Erythroblast (primary cell): ENCODE results near the gene PET100.

ENCODE experiments used
- DNase-seq, 2 experiments: peaks; one replicate each; lab custom pipeline; 2025; lab: John Stamatoyannopoulos, UW
- GATA1 ChIP-seq: IDR thresholded peaks from 2 replicates; pipeline ENCODE4 v1.6.1; 2011; ENCODE audit warnings: low read depth, mild to moderate bottlenecking, control low read depth, low read length, moderate library complexity
- POLR2A ChIP-seq: IDR thresholded peaks from 2 replicates; pipeline ENCODE4 v1.6.1; 2011; ENCODE audit warnings: mild to moderate bottlenecking, low read length

PET100 gene

DNA sequence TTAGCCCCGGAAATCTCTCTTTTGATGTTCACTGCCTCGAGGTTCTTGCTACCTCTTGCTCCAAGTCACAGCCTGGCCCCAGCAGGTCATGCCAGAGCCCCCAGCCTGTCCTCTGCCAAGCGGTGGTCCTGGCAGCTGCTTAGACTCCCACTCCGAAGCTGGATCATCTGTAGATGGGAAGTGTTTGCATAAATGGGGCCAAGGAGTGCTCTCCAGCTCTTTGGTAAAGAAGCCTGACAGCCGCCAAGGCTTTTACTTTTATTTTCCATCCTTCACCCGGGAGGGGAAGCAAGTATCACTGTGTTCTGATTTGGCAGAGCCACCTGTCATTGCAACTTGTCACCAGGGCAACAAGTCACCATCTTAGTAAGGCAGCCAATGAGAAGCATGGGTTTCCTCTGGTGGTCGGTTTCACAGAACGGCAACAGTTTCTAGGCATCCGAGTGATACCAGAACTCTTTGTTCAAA, 28.7 kb downstream of the PET100 start:
- TF ChIP-seq GATA1 (no peak), POLR2A (no peak)
- no peak for DNase-seq

DNA sequence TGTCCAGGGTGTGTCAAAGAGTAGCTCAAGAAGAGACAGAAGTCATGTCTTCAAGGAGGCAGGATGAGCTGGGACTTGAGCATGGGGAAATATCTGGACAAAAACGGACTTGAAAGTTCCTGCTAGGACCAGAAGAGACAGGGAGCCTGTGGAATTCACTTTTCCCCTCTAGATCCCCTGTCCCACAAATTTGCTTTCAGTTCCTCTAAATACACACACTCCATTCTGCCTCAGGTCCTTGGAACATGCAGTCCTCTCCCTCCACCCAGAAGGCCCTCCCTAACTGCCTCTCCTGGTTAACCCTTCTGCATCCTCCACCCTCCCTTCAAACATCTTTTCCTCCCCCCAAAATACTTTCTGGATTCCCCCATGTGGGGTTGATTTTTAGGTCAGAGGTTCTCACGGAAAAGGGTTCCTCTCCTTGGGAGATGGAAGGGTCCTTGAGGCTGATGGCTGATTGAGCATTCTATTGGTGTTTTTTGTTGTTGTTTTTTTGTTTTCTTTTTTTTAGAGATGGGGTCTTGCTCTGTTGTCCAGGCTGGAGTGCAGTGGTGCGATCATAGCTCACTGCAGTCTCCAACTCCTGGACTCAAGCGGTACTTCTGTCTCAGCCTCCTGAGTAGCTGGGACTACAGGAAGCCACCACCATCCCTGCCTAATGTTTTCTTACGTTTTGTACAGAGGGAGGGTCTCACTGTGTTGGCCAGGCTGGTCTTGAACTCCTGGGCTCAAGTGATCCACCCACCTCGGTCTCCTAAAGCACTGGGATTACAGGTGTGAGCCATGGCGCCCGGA, 32.3 kb downstream of the PET100 start:
- DNase-seq: no peak
- no peak for TF ChIP-seq GATA1
- no peak for TF ChIP-seq POLR2A

DNA sequence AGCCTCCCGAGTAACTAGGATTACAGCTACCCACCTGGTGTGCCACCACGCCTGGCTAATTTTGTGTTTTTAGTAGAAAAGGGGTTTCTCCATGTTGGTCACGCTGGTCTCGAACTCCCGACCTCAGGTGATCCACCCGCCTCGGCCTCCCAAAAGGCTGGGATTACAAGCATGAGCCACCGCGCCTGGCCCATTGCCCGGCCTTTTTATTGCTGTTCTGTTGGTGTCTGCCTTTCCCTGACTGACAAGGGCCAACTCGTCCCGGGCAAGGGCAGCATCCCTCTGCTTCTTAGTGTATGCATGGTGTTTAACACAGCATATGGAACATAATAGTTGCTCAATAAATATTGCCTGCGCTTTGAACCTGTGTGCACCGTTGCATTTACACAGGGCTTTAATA, 33.1 kb downstream of the PET100 start:
- TF ChIP-seq POLR2A: no peak
- TF ChIP-seq GATA1: no peak
- DNase-seq: no peak

DNA sequence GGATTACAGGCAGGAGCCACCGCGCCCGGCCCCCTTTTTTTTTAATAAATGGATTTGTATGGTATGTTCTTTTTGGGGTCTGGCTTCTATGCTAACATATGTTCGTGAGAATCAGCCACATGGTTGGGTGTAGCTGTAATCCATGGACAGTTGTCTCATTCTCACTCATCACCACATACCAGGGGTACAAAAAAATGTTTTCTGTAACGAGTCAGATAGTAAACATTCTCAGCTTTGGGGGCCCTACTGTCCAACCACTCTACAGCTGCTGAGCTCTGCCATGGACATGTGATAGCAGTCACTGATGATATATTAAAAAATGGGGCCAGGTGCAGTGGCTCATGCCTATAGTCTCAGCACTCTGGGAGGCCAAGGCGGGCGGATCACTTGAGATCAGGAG, 34.1 kb downstream of the PET100 start:
- no peak for DNase-seq
- TF ChIP-seq GATA1 (no peak), POLR2A (no peak)

DNA sequence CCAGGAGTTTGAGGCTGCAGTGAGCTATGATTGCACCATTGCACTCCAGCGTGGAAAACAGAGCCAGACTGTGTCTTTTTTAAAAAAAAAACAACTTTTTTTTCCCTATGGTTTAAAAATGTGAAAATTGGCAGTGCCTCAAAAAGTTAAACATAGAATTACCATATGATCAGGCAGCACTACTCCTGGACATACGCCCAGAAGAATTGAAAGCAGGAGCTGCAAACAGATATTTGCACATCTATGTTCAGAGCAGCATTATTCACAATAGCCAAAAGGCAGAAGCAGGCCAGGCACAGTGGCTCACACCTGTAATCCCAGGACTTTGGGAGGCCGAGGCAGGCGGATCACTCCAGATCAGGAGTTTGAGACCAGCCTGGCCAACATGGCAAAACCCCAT, 35.5 kb downstream of the PET100 start:
- no peak for DNase-seq
- no peak for TF ChIP-seq POLR2A
- TF ChIP-seq GATA1: no peak

- no peak for DNase-seq
- no peak for TF ChIP-seq GATA1
- TF ChIP-seq POLR2A: no peak
Observed at GRCh38 chr19:7668842-7669241, 39.2 kb downstream of the PET100 start, which contains the start of gene RETN. Gene RETN, plus strand, starts transcription at chr19:7669049. Its CDS starts 278 bp downstream, at chr19:7669327.

DNA sequence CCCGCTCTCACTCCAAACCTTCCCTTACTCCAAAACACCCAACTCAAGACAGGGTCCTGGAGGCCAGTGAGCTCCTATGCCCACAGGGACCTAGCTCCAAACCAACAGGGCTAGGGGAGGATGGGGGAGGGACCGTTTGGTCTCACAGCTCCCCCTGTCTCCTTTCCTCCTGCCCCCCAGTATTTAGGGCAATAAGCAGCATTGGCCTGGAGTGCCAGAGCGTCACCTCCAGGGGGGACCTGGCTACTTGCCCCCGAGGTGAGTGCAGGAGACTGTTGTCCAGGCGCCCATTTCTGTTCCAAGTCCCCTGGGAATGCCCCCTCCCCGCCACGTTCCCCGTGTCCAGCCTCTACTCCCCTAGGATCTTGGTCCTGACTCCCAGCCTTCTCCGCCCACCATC, 40.0 kb downstream of the PET100 start:
- DNase-seq: no peak

DNA sequence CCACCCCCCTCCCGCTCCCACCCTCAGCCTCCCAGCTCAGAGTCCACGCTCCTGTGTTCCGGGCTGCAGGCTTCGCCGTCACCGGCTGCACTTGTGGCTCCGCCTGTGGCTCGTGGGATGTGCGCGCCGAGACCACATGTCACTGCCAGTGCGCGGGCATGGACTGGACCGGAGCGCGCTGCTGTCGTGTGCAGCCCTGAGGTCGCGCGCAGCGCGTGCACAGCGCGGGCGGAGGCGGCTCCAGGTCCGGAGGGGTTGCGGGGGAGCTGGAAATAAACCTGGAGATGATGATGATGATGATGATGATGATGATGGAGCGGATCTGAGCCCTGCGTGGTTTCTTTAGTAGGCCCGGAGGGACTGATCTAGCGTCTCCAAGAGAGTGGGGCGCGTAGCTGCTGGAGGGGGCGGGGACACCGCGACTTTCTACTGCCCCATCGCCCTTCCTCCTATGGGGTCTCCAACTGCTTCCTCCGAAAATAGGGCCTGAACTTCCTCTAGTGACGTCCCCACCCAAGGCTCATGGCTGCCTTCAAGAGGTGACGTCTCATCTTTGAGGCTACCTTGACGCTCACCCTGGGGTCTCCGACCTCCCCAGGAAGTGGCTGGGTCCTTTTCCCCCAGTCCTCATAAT, 40.7 kb downstream of the PET100 start:
- TF ChIP-seq GATA1: no peak
- no peak for TF ChIP-seq POLR2A
- DNase-seq: no peak

More for the DNA sequence above, 40.0 kb downstream of the PET100 start:
- TF ChIP-seq POLR2A: no peak
- no peak for TF ChIP-seq GATA1

DNA sequence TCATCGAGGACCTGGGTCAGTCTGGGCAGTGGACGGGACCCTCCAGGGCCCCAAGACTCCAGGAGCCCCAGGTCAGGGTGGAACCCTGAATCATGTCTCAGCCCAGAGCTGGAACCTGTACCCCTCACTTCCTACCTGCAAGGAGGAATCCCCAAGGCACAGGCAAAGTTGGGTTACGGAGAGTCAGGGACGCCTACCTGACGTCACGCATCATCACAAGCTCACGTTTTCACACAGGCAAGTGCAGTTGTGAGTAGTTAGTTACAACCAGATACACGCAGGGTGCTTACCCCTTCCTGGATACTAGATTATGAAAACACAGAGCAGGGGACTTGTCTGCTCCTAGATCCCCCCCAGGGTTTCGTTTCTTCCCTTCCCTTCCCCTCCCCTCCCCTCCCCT, 41.2 kb downstream of the PET100 start:
- TF ChIP-seq POLR2A (no peak), GATA1 (no peak)
- no peak for DNase-seq

DNA sequence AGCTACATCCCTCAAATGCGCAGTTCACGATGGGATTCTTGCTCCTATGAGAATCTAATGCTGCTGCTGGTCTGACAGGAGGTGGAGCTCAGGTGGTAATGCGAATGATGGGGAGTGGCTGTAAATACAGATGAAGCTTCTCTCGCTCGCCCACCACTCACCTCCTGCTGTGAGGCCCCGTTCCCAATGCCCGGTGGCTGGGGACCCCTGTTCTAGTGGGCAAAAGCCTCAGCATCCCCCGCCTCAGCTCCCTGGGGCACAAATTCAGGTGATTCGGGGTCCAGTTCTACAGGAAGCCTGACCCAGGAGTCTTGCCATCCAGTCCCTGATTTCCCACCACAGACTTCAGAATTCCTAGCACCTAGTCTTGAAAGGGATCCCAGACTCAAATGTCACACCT, 42.9 kb downstream of the PET100 start:
- no peak for TF ChIP-seq GATA1
- TF ChIP-seq POLR2A: no peak
- no peak for DNase-seq

DNA sequence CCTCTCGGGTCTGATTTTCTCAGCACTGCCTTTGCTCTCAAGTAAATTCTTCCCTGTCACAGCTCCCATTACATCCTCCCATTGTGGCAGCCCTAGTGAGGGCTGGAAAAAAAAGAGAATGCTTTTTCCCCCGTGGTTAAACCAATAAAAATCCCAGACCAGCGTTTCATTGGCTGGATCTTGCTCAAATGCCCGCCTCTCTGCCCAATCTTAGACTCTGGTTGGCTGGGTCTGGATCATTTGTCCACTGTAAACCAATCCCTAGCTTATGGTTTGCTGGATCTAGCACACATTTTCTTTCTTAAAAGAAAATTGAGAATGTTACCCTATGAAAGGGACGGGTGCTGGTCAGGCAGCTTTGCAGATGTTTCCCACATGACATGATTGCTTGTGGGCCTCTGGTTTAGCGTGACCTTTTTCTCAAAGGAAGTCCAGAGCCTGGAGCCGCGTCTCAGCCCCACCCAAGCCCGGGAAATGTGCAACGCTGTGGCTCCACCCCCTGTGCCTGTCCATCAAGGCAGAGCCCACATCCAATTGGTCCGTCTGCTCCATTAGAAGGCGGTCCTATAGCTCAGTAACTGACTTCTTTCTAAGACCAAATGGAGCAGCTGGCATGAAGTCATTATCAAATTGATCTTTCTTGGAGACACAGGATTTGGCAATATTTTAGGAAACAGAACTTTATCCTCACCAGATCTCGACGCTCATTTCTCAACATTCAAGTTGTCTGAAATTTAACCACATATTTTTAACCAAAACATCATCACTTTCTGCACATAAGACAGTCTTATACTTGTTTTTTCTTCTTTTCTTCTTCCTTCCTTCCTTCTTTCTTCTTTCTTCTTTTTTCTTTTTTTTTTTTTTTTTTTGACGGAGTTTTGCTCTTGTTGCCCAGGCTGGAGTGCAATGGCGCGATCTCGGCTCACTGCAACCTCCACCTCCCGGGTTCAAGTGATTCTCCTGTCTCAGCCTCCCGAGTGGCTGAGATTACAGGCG, 44.7 kb downstream of the PET100 start:
- DNase-seq: peak; percentile 67 to 72
- no peak for TF ChIP-seq GATA1
- TF ChIP-seq POLR2A: no peak

DNA sequence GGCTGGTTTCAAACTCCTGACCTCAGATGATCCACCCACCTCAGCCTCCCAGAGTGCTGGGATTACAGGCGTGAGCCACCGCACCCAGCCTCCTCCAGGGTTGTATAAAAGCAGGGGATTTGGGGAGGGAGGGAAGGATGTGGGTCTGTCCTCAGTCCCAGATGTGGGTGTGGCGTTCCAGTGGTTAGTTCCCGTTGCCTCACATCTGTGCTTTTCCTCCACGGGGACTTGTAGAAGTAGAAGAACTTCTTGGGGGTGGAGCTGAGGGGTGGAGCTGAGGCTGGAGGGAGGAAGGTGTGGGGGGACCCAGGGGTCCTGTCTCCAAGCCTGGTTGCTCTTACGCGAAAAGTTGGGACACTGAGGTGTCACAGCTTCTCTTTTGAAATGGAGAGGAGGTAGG, 46.8 kb downstream of the PET100 start:
- TF ChIP-seq POLR2A (no peak), GATA1 (no peak)
- DNase-seq: no peak

DNA sequence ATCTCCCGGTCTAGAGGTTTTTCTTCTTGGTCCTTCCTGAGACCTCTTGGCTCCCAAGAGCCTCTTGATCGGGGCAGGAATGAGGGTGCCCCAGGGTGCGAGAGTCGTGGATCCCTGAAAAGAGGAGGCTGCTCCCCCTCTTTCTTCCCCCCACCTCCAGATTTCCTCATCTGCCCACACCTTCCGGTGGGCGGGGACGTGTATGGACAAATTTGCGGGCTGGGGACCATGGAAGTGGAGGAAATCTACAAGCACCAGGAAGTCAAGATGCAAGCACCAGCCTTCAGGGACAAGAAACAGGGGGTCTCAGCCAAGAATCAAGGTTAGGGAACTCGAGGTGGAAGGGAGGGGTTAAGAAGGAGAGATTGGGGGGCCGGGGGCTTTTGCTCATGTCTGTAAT, 47.3 kb downstream of the PET100 start, which contains the start of gene MCEMP1:
Gene MCEMP1, plus strand, starts transcription at position 237 of the 400 bp plus-strand sequence. Its CDS starts 31 bp downstream, at position 268.
- TF ChIP-seq GATA1: no peak
- TF ChIP-seq POLR2A: no peak
- no peak for DNase-seq
